WERI-Rb-1 (cell line): ENCODE measurements around the gene PRTFDC1.

Experiments
- DNase-seq: peaks from one replicate; pipeline ENCODE4 v3.0.0-alpha.2; 2020
- H3K27ac ChIP-seq: fragments of 250-450 bp; sonication (Bioruptor Pico); 2 replicates; pipeline ENCODE4 v1.5.1; 2020; ENCODE audit warnings: mild to moderate bottlenecking, moderate library complexity
- H3K27me3 ChIP-seq: fragments of 250-450 bp; sonication (Bioruptor Pico); 2 replicates; pipeline ENCODE4 v1.5.1; 2021; ENCODE audit warnings: mild to moderate bottlenecking, low read depth, moderate library complexity; ENCODE audit not compliant: insufficient read depth, severe bottlenecking
- H3K36me3 ChIP-seq: fragments of 250-450 bp; sonication (Bioruptor Pico); 2 replicates; pipeline ENCODE4 v1.5.1; 2020; ENCODE audit warnings: mild to moderate bottlenecking, moderate library complexity
- H3K4me3 ChIP-seq: 2 replicates; pipeline ENCODE4 v1.5.1; 2011; ENCODE audit warnings: low read depth, mild to moderate bottlenecking, control low read depth, low read length
- H3K9me3 ChIP-seq: fragments of 250-450 bp; sonication (Bioruptor Pico); 2 replicates; pipeline ENCODE4 v1.5.1; 2021; ENCODE audit warnings: mild to moderate bottlenecking, moderate library complexity; ENCODE audit not compliant: severe bottlenecking
- CTCF ChIP-seq: IDR thresholded peaks from 2 replicates; pipeline ENCODE4 v1.5.1; 2011; ENCODE audit warnings: low read depth, mild to moderate bottlenecking, control low read depth, inconsistent platforms, low read length

The PRTFDC1 gene

GRCh38 chr10:24858288-24859270, 93.8 kb downstream of the PRTFDC1 start:
- no peaks in the 10 kb centered on the region for H3K9me3 ChIP-seq
- no peak overlapping the region for H3K27ac ChIP-seq
- no peak for TF ChIP-seq CTCF
- DNase-seq: no peak
- H3K4me3 ChIP-seq: no peak overlapping the region
- no peaks in the 10 kb centered on the region for H3K27me3 ChIP-seq
- H3K36me3 ChIP-seq: no peaks in the 10 kb centered on the region

- TF ChIP-seq CTCF: no peak
- no peaks in the 10 kb centered on the region for H3K9me3 ChIP-seq
- no peaks in the 10 kb centered on the region for H3K27me3 ChIP-seq
- no peaks in the 10 kb centered on the region for H3K36me3 ChIP-seq
- no peak overlapping the region for H3K27ac ChIP-seq
- no peak for DNase-seq
- H3K4me3 ChIP-seq: no peak overlapping the region
Observed at GRCh38 chr10:24857031-24857725, 95.2 kb downstream of the PRTFDC1 start.

GRCh38 chr10:24854256-24854655, 98.2 kb downstream of the PRTFDC1 start:
- H3K4me3 ChIP-seq: no peak overlapping the region
- no peak for TF ChIP-seq CTCF
- H3K27ac ChIP-seq: no peak overlapping the region
- H3K36me3 ChIP-seq: no peaks in the 10 kb centered on the region
- no peaks in the 10 kb centered on the region for H3K27me3 ChIP-seq
- DNase-seq: no peak
- H3K9me3 ChIP-seq: no peaks in the 10 kb centered on the region

GRCh38 chr10:24853661-24854060, 98.7 kb downstream of the PRTFDC1 start:
- no peaks in the 10 kb centered on the region for H3K27me3 ChIP-seq
- no peak overlapping the region for H3K27ac ChIP-seq
- no peak for DNase-seq
- H3K9me3 ChIP-seq: no peaks in the 10 kb centered on the region
- H3K4me3 ChIP-seq: no peak overlapping the region
- no peak for TF ChIP-seq CTCF
- no peaks in the 10 kb centered on the region for H3K36me3 ChIP-seq

GRCh38 chr10:24851629-24852028, 100.8 kb downstream of the PRTFDC1 start:
- DNase-seq: no peak
- TF ChIP-seq CTCF: no peak
- no peaks in the 10 kb centered on the region for H3K27me3 ChIP-seq

More at GRCh38 chr10:24851629-24852028, 100.8 kb downstream of the PRTFDC1 start:
- Histone ChIP-seq H3K9me3 (no peaks in the 10 kb centered on the region), H3K36me3 (no peaks in the 10 kb centered on the region), H3K27ac (no peak overlapping the region), H3K4me3 (no peak overlapping the region)
